A549 (cell line): ENCODE measurements around the gene FNBP1L. TPM values are rescaled to one million over a fixed set of nuclear protein-coding genes. Genes with fewer than 3 reads are reported as not detected.

Source experiments
- ATAC-seq, 2 experiments: fragments of 200-7000 bp in 1 of 2; fragments of >200 bp in 1 of 2; cut with Nextera tagmentation in 1 of 2; cut with Tn5 transposase in 1 of 2; 3 replicates each; pipeline versions ENCODE4 v1.8.0 to v1.9.1; 2018 to 2020; ENCODE audit warnings: mild to moderate bottlenecking in 1 of 2, moderate library complexity in 1 of 2
- CTCF ChIA-PET: fragments of 300-600 bp; sonication (Branson Sonifier 250); formaldehyde crosslinking; extraction: SDS; loops from one replicate; lab custom pipeline; 2021; ENCODE audit warnings: antibody characterized with exemption, inconsistent platforms; lab: Yijun Ruan, JAX
- POLR2A ChIA-PET: fragments of 350-600 bp; formaldehyde crosslinking; extraction: SDS; loops from one replicate; lab custom pipeline; 2021; ENCODE audit warnings: antibody characterized with exemption, inconsistent platforms; lab: Yijun Ruan, JAX
- DNase-seq, 2 experiments: peaks; one replicate each; pipeline versions ENCODE4 v3.0.0 to v3.0.0-alpha.2; 2011 to 2016; ENCODE audit warnings: low read depth in 1 of 2, low spot score in 1 of 2
- FAIRE-seq: peaks from 2 replicates; lab custom pipeline; 2011; peaks lifted over from hg19 to GRCh38; lab: Jason Lieb, UNC
- H3K27ac ChIP-seq, 2 experiments: fragments of >200 bp; sonication (Bioruptor Twin); formaldehyde crosslinking; 3 replicates each; pipeline ENCODE4 v1.5.1; 2016 to 2017
- H3K4me1 ChIP-seq: fragments of >200 bp; sonication (Bioruptor Twin); formaldehyde crosslinking; 3 replicates; pipeline ENCODE4 v1.6.1; 2016
- H3K4me2 ChIP-seq: fragments of >200 bp; sonication (Bioruptor Twin); formaldehyde crosslinking; 3 replicates; pipeline ENCODE4 v1.6.1; 2016
- H3K4me3 ChIP-seq: fragments of >200 bp; sonication (Bioruptor Twin); formaldehyde crosslinking; 3 replicates; pipeline ENCODE4 v1.5.1; 2016
- H3K9me3 ChIP-seq: fragments of >200 bp; sonication (Bioruptor Twin); formaldehyde crosslinking; 3 replicates; pipeline ENCODE4 v1.6.1; 2016
- BHLHE40 ChIP-seq: IDR thresholded peaks from 2 replicates; pipeline ENCODE4 v1.6.1; 2012; ENCODE audit warnings: low read depth, low read length, inconsistent platforms
- CEBPB ChIP-seq, 2 experiments: fragments of >200 bp in 1 of 2; sonication (Bioruptor Twin) in 1 of 2; formaldehyde crosslinking in 1 of 2; IDR thresholded peaks; 2 replicates each; pipeline ENCODE4 v1.6.1; 2012 to 2016
- CHD4 ChIP-seq: fragments of 200-600 bp; sonication (generic); IDR thresholded peaks from 2 replicates; pipeline ENCODE4 v1.6.1; 2016; ENCODE audit warnings: antibody characterized with exemption, mild to moderate bottlenecking, borderline replicate concordance
- CTCF ChIP-seq: fragments of >200 bp; sonication (Bioruptor Twin); formaldehyde crosslinking; IDR thresholded peaks from 3 replicates; pipeline ENCODE4 v1.5.1; 2016
- FOSB ChIP-seq: fragments of 250-450 bp; sonication (Bioruptor Pico); IDR thresholded peaks from 2 replicates; pipeline ENCODE4 v1.5.0; 2020; ENCODE audit warnings: mild to moderate bottlenecking, moderate library complexity
- FOXS1 ChIP-seq: fragments of 250-450 bp; sonication (Bioruptor Pico); IDR thresholded peaks from 2 replicates; pipeline ENCODE4 v1.5.0; 2020; ENCODE audit warnings: mild to moderate bottlenecking, moderate library complexity
- GATA3 ChIP-seq: IDR thresholded peaks from 2 replicates; pipeline ENCODE4 v1.6.1; 2012; ENCODE audit warnings: borderline replicate concordance
- JUN ChIP-seq, 2 experiments: fragments of >200 bp; sonication (Bioruptor Twin); formaldehyde crosslinking; IDR thresholded peaks; 2 replicates in 1 of 2; 3 replicates in 1 of 2; pipeline ENCODE4 v1.6.1; 2016 to 2017
- JUNB ChIP-seq: fragments of >200 bp; sonication (Bioruptor Twin); formaldehyde crosslinking; IDR thresholded peaks from 2 replicates; pipeline ENCODE4 v1.6.1; 2016
- KDM1A ChIP-seq: fragments of 200-600 bp; sonication (generic); IDR thresholded peaks from 2 replicates; pipeline ENCODE4 v1.6.1; 2016; ENCODE audit warnings: low read depth, mild to moderate bottlenecking
- KDM5A ChIP-seq: fragments of 200-600 bp; sonication (generic); IDR thresholded peaks from 2 replicates; pipeline ENCODE4 v1.6.1; 2016; ENCODE audit warnings: antibody characterized with exemption, mild to moderate bottlenecking
- MYC ChIP-seq: IDR thresholded peaks from 2 replicates; pipeline ENCODE4 v1.6.1; 2012; ENCODE audit warnings: mild to moderate bottlenecking, inconsistent platforms, low read length, improper control_type of control experiment, borderline replicate concordance
- PHF8 ChIP-seq: fragments of 200-600 bp; sonication (generic); IDR thresholded peaks from 2 replicates; pipeline ENCODE4 v1.6.1; 2016; ENCODE audit warnings: low read depth, mild to moderate bottlenecking, antibody characterized with exemption, moderate library complexity, borderline replicate concordance
- POLR2AphosphoS2 ChIP-seq: conservative IDR thresholded peaks from 2 replicates; pipeline ENCODE4 v1.6.1; 2012; ENCODE audit warnings: low read length, improper control_type of control experiment, inconsistent platforms
- RCOR1 ChIP-seq: fragments of 150-350 bp; IDR thresholded peaks from 2 replicates; pipeline ENCODE4 v1.6.1; 2014; ENCODE audit warnings: antibody characterized with exemption, low read length, low read depth
- REST ChIP-seq: fragments of 200-600 bp; sonication (generic); IDR thresholded peaks from 2 replicates; pipeline ENCODE4 v1.6.1; 2016; ENCODE audit warnings: antibody characterized with exemption, mild to moderate bottlenecking, moderate library complexity
- RNF2 ChIP-seq: fragments of 200-600 bp; sonication (generic); IDR thresholded peaks from 2 replicates; pipeline ENCODE4 v1.6.1; 2016; ENCODE audit warnings: low read depth, mild to moderate bottlenecking, antibody characterized with exemption, moderate library complexity, borderline replicate concordance
- SREBF2 ChIP-seq: fragments of 450-650 bp; IDR thresholded peaks from 2 replicates; pipeline ENCODE4 v1.6.1; 2014; ENCODE audit warnings: mild to moderate bottlenecking, moderate library complexity
- TFCP2L1 ChIP-seq: fragments of 250-450 bp; sonication (Bioruptor Pico); IDR thresholded peaks from 2 replicates; pipeline ENCODE4 v1.5.0; 2021; ENCODE audit warnings: mild to moderate bottlenecking
- TP53 ChIP-seq: fragments of 250-450 bp; sonication (Bioruptor Pico); IDR thresholded peaks from 2 replicates; pipeline ENCODE4 v1.5.0; 2021; ENCODE audit warnings: mild to moderate bottlenecking, moderate library complexity
- ZC3H11A ChIP-seq: fragments of 450-650 bp; IDR thresholded peaks from 2 replicates; pipeline ENCODE4 v1.6.1; 2014; ENCODE audit warnings: antibody characterized with exemption, mild to moderate bottlenecking
- WGBS: methylation state at CpG from one replicate; pipeline ENCODE4 v1.1.6; 2017; ENCODE audit errors: missing lambda C conversion rate; 5-methylcytosine and 5-hydroxymethylcytosine counted together
- polyA plus RNA-seq, 4 experiments: library from polyadenylated mRNA; depleted of rRNA in 3 of 4; stranded (reverse); fragments of >200 nt; fragmentation: RNase III in 1 of 4; extraction: RNeasy Plus Mini Kit Qiagen cat#74134 plus additional on column Dnase treatment in 1 of 4; gene quantifications; 2 replicates in 3 of 4; 3 replicates in 1 of 4; pipeline ENCODE4 v1.2.3, GENCODE V29; 2011 to 2017
- TF ChIP-seq, protein P1 (sequence below): fragments of 450-650 bp; IDR thresholded peaks from 2 replicates; pipeline ENCODE4 v1.6.1; 2014; ENCODE audit warnings: antibody characterized with exemption

Gene FNBP1L
- polyA plus RNA-seq, 2 of the 4 experiments (the other 2 are of a cell fraction), result 19.8 to 42.3 TPM

- peak; percentile 21 to 27 for DNase-seq
- peak overlapping the region; percentile 72 for H3K4me3 ChIP-seq
- H3K4me1 ChIP-seq, result peaks cover 18% of the 10 kb centered on the region
- H3K9me3 ChIP-seq, result no peaks in the 10 kb centered on the region
- WGBS, result 5% methylated on average over 25 of the region's 27 CpGs
- no peak for FAIRE-seq
- peak overlapping the region; percentile 79 to 93 for H3K27ac ChIP-seq
- TF ChIP-seq CEBPB (IDR thresholded peaks at IDR 0.05) (peak; percentile 38 to 52; a peak in 3 of 4 replicates), POLR2AphosphoS2 (no peak), CTCF (peak; percentile 16; the same call in 1 of the 3 replicates)
- TF ChIP-seq, protein P1, sequence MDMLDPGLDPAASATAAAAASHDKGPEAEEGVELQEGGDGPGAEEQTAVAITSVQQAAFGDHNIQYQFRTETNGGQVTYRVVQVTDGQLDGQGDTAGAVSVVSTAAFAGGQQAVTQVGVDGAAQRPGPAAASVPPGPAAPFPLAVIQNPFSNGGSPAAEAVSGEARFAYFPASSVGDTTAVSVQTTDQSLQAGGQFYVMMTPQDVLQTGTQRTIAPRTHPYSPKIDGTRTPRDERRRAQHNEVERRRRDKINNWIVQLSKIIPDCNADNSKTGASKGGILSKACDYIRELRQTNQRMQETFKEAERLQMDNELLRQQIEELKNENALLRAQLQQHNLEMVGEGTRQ, result no peak
- TF ChIP-seq, all 56 proteins: peak for 2
- peak overlapping the region; percentile 77 for H3K4me2 ChIP-seq
- peak; percentile 50 to 55 for ATAC-seq
- CTCF ChIA-PET, result interaction anchor here (0.6 to 1.3 kb wide), 3 partner anchors 107 to 395 kb away, joined by 3 to 5 read pairs (median 3); no protein-coding TSS in a partner anchor
- POLR2A ChIA-PET, result interaction anchor here (0.8 kb wide), 1 partner anchor 399 kb away, joined by 4 read pairs; no protein-coding TSS in a partner anchor
Measured at GRCh38 chr1:93448983-93449804, 1.3 kb downstream of the FNBP1L start.

GRCh38 chr1:93450321-93450720 is 2.4 kb downstream of the FNBP1L start:
- ATAC-seq, result no peak
- peaks cover 26% of the 10 kb centered on the region for H3K4me1 ChIP-seq
- H3K4me2 ChIP-seq, result peak overlapping the region; percentile 77
- H3K9me3 ChIP-seq, result no peaks in the 10 kb centered on the region
- FAIRE-seq, result no peak
- no peak overlapping the region for H3K4me3 ChIP-seq
- no peak for TF ChIP-seq JUN (IDR thresholded peaks at IDR 0.05)
- TF ChIP-seq GATA3, result no peak
- TF ChIP-seq ZC3H11A, result no peak
- no peak for TF ChIP-seq TFCP2L1 (CRISPR knock-in tag)
- no peak for TF ChIP-seq CEBPB (IDR thresholded peaks at IDR 0.05)
- TF ChIP-seq CHD4, result no peak
- TF ChIP-seq FOXS1 (CRISPR knock-in tag), result no peak
- no peak for TF ChIP-seq BHLHE40
- TF ChIP-seq PHF8, result no peak
- no peak for TF ChIP-seq KDM5A
- TF ChIP-seq, protein P1, result no peak
- no peak for TF ChIP-seq MYC
- TF ChIP-seq KDM1A, result no peak
- TF ChIP-seq TP53, result no peak
- TF ChIP-seq JUNB, result no peak
- no peak for TF ChIP-seq SREBF2
- no peak for TF ChIP-seq REST
- no peak for TF ChIP-seq RNF2
- no peak for TF ChIP-seq FOSB (CRISPR knock-in tag)
- TF ChIP-seq RCOR1, result no peak
- 78% methylated on average over 1 of the region's 1 CpG for WGBS
- DNase-seq, result no peak
- no peak overlapping the region for H3K27ac ChIP-seq
- POLR2A ChIA-PET, result no interaction called here
- CTCF ChIA-PET, result no interaction called here
